ENCODE measurements around the gene CRTAP. TPM values are rescaled to one million over a fixed set of nuclear protein-coding genes. Genes with fewer than 3 reads are reported as not detected.

The CRTAP gene
- polyA plus RNA-seq, 1 experiment: 311 TPM

DNA sequence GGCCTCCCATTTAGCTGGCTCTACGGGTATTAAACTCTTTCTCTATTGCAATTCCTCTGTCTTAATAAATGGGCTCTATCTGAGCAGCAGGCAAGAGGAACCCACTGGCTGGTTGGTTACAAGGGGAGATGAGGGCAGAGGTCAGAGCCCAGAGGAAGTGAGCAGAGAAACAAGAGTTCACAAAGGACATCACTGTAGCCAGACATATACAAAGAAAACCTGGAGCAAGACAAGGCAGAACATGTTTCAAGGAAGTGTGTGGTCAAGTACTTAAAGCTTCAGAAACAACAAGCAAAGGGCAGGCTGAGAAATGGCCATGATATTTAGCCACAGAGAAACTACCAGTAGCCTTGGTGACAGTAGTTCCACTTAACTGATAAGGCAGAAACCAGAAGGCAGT is 80.5 kb downstream of the CRTAP start:
- POLR2A ChIA-PET: no interaction called here
- no peaks in the 10 kb centered on the region for H3K36me3 ChIP-seq (ENCODE audit: control insufficient read depth, insufficient read depth, low read length)
- no peak overlapping the region for H3K4me3 ChIP-seq (ENCODE audit: low read depth, low read length)
- DNase-seq (ENCODE audit: low read depth): no peak
- CTCF ChIA-PET: no interaction called here
- H3K27me3 ChIP-seq (ENCODE audit: control insufficient read depth, insufficient read depth, low read length): no peaks in the 10 kb centered on the region
- TF ChIP-seq, protein P1, sequence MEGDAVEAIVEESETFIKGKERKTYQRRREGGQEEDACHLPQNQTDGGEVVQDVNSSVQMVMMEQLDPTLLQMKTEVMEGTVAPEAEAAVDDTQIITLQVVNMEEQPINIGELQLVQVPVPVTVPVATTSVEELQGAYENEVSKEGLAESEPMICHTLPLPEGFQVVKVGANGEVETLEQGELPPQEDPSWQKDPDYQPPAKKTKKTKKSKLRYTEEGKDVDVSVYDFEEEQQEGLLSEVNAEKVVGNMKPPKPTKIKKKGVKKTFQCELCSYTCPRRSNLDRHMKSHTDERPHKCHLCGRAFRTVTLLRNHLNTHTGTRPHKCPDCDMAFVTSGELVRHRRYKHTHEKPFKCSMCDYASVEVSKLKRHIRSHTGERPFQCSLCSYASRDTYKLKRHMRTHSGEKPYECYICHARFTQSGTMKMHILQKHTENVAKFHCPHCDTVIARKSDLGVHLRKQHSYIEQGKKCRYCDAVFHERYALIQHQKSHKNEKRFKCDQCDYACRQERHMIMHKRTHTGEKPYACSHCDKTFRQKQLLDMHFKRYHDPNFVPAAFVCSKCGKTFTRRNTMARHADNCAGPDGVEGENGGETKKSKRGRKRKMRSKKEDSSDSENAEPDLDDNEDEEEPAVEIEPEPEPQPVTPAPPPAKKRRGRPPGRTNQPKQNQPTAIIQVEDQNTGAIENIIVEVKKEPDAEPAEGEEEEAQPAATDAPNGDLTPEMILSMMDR (IDR thresholded peaks at IDR 0.05; ENCODE audit: insufficient read depth, low read depth, low read length): no peak

GRCh38 chr3:33196538-33196937 is 82.7 kb downstream of the CRTAP start:
- TF ChIP-seq, protein P1 (IDR thresholded peaks at IDR 0.05; ENCODE audit: insufficient read depth, low read depth, low read length): no peak
- H3K27me3 ChIP-seq (ENCODE audit: control insufficient read depth, insufficient read depth, low read length): no peaks in the 10 kb centered on the region
- DNase-seq (ENCODE audit: low read depth): no peak
- ChIA-PET POLR2A (no interaction called here), CTCF (interaction anchor here (0.9 kb wide), 1 partner anchor 20 kb away, joined by 3 read pairs; no protein-coding TSS in a partner anchor)
- no peaks in the 10 kb centered on the region for H3K36me3 ChIP-seq (ENCODE audit: control insufficient read depth, insufficient read depth, low read length)
- H3K4me3 ChIP-seq (ENCODE audit: low read depth, low read length): no peak overlapping the region

Small RNA genes lying within 50 kb of the gene (small RNA-seq; reads per million reads assigned to genes)
- gene AC123900.1 (ENCODE audit: insufficient read length, low read depth, low replicate concordance): not detected
- gene RN7SL296P (ENCODE audit: insufficient read length, low read depth, low replicate concordance): not detected
- gene SUMO2P10 (ENCODE audit: insufficient read length, low read depth, low replicate concordance): not detected

Other genes starting within 250 kb of the CRTAP start
- gene CCR4, start 162.4 kb upstream of the CRTAP start, polyA plus RNA-seq (2011; rRNA removed): not detected in 2 replicates
- 127 and 131 TPM in 2 replicates for gene GLB1, start 16.9 kb upstream of the CRTAP start, polyA plus RNA-seq (2011; rRNA removed)
- gene TMPPE, start 16.9 kb upstream of the CRTAP start, polyA plus RNA-seq (2011; rRNA removed): 2.4 and 3.0 TPM in 2 replicates
- 1.4 and 2.5 TPM in 2 replicates for gene SUSD5, start 104.8 kb downstream of the CRTAP start, polyA plus RNA-seq (2011; rRNA removed)
- 16.5 and 19.1 TPM in 2 replicates for gene FBXL2, start 163.4 kb downstream of the CRTAP start, polyA plus RNA-seq (2011; rRNA removed)